ENCODE measurements around the gene MAF.

MAF gene

DNA sequence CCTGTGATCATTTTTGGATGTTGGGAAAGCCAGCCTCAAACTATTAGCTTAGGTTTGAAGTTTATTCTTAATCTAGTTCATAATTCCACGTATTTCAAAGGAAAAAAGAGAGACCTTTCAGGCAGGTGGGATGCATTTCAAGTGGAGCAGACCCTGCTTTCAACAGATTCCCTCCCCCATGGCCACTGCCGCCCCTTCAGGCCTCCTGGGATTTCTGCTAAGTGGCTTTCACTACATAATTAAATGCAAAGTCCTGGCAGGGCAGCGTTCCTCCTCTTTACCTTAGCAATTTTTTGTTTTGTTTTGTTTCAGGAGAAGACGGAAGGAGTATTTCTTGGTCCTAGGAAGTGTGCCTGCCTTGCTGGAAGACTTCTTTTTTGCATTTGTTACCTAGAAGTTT is 36.6 kb downstream of the MAF start:
- POLR2A ChIA-PET: no interaction called here
- TF ChIP-seq, protein P1, sequence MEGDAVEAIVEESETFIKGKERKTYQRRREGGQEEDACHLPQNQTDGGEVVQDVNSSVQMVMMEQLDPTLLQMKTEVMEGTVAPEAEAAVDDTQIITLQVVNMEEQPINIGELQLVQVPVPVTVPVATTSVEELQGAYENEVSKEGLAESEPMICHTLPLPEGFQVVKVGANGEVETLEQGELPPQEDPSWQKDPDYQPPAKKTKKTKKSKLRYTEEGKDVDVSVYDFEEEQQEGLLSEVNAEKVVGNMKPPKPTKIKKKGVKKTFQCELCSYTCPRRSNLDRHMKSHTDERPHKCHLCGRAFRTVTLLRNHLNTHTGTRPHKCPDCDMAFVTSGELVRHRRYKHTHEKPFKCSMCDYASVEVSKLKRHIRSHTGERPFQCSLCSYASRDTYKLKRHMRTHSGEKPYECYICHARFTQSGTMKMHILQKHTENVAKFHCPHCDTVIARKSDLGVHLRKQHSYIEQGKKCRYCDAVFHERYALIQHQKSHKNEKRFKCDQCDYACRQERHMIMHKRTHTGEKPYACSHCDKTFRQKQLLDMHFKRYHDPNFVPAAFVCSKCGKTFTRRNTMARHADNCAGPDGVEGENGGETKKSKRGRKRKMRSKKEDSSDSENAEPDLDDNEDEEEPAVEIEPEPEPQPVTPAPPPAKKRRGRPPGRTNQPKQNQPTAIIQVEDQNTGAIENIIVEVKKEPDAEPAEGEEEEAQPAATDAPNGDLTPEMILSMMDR (IDR thresholded peaks at IDR 0.05; ENCODE audit: control extremely low read depth, extremely low read depth, low read depth, missing control alignments): no peak
- no peak for DNase-seq (ENCODE audit: extremely low spot score)
- CTCF ChIA-PET: interaction anchor here (0.6 kb wide), 1 partner anchor 22 kb away, joined by 3 read pairs; no protein-coding TSS in a partner anchor

DNA sequence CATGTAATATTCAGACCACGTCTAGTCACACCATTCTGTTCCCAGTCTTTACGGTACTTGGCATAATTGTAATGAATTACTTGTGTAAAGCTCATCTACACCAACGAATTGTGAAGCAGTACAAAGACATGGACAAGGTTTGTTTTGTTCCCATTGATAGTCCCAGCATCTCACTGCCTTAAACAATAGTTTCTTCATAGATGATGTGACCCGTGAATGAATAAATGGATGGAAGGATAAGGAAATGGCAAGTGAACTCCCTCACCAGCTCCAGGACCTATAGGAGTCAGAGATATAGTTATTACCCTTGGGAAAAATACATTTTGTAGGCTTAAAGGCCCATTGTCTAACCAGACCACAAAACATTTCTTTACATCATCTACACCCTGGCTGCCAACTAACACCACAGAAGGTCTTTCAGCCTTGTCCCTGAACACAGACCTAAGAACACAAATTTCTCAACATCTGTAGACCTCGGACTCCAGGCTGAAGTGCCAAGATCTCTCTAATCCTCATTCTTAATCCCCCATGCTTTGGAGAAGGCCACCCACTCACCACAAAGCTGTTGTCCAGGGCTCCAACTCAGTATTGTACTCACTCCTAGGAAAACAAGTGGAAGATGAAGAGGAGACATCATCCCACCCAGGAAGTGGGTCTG is 38.2 kb downstream of the MAF start:
- no peak for DNase-seq (ENCODE audit: extremely low spot score)
- ChIA-PET CTCF (no interaction called here), POLR2A (no interaction called here)
- TF ChIP-seq, protein P1 (IDR thresholded peaks at IDR 0.05; ENCODE audit: control extremely low read depth, extremely low read depth, low read depth, missing control alignments): no peak

DNA sequence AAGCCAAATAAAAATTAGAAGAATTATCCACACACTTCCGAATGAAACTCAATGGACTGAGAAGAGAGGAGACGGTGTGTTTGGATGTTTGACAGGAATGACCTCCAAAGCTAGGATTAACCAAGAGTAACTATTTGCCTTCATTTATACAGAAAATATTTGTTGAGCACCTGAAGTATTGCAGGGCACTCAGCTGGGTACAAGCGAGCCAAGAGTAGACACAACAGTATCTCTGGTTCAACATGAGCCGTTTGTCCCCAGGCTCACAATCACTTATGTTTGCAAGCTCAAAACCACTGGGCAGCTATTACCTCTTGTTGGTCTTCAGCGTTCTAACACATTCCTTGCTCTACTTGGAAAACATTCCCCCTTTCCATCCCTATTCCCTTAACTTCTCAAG is 38.8 kb downstream of the MAF start:
- no peak for DNase-seq (ENCODE audit: extremely low spot score)
- ChIA-PET CTCF (no interaction called here), POLR2A (no interaction called here)
- TF ChIP-seq, protein P1 (IDR thresholded peaks at IDR 0.05; ENCODE audit: control extremely low read depth, extremely low read depth, low read depth, missing control alignments): no peak

DNA sequence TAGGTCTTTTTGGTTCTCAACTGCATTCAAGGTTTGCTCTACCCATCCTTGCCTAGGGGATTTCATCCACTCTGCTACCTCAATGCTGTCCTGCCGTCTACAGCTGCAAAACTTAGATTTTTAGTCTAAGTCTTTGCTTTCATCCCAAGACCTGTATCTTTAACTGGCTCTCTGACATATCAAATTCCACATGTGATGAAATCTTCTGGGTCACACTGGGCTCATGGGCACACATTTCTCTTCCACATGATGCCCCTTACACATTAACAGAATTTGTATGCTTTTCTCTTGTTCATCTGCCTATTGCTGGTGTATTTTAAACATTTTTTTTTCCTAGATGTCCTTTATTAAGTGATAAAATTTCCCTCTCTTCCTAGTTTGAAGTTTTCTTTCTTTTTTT is 39.6 kb downstream of the MAF start:
- TF ChIP-seq, protein P1 (IDR thresholded peaks at IDR 0.05; ENCODE audit: control extremely low read depth, extremely low read depth, low read depth, missing control alignments): no peak
- no peak for DNase-seq (ENCODE audit: extremely low spot score)
- POLR2A ChIA-PET: no interaction called here
- CTCF ChIA-PET: interaction anchor here (1.6 kb wide), 1 partner anchor 11 kb away, joined by 4 read pairs; no protein-coding TSS in a partner anchor

DNA sequence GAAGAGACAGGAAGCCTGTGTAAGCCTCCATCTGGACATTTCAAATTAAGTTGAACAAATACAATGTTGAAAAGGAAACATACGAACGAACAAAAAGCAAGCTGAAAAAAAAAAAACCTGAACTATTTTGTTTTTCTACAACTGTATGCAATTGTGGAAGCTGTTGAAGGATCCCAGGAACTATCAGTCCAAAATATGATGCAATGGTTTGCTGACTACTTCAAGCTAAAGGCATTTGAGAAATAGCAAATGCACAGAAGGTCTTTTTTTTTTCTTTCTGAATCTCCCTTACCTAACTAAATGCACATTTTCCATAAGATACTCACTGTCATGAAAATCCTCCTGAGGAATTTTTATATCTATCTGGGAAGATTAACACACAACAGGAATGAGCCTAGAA is 40.2 kb downstream of the MAF start:
- no peak for DNase-seq (ENCODE audit: extremely low spot score)
- ChIA-PET POLR2A (no interaction called here), CTCF (interaction anchor here (1.6 kb wide), 1 partner anchor 11 kb away, joined by 4 read pairs; no protein-coding TSS in a partner anchor)
- TF ChIP-seq, protein P1 (IDR thresholded peaks at IDR 0.05; ENCODE audit: control extremely low read depth, extremely low read depth, low read depth, missing control alignments): no peak

DNA sequence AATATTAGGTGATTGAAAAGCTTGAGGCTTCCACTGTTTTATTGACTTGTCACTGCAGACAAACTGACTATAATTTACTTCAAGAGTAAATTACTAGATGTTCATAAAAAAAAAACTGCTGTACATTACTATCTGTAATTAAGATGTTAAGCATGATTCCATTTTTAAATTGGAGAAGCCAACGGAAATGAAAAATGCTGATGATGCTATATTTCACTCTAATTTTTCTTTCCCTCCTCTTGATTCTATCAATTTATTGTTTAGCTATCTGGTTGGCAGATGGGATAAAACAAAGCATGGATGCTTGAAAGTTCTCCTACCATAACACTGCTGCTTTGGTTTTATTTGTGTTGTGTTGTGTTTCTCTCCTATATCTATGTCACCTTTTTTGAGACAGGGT is 41.0 kb downstream of the MAF start:
- ChIA-PET CTCF (interaction anchor here (1.3 to 1.6 kb wide), 2 partner anchors 10 to 19 kb away, joined by 3 to 4 read pairs; no protein-coding TSS in a partner anchor), POLR2A (no interaction called here)
- no peak for DNase-seq (ENCODE audit: extremely low spot score)
- TF ChIP-seq, protein P1 (IDR thresholded peaks at IDR 0.05; ENCODE audit: control extremely low read depth, extremely low read depth, low read depth, missing control alignments): no peak
